Mesendoderm (in vitro differentiated cells): ENCODE measurements around the gene CCDC169.
"Not testable (repeated sequence)": the region's sequence is repeated elsewhere in the genome, so short reads cannot be mapped to it uniquely, and the experiment has no call there.

Experiments used
- DNase-seq: peaks from one replicate; pipeline ENCODE4 v3.0.0; 2013
- H2AK5ac ChIP-seq: 2 replicates; pipeline ENCODE4 v1.6.1; 2013; ENCODE audit warnings: low read length, inconsistent platforms
- H2BK120ac ChIP-seq: 2 replicates; pipeline ENCODE4 v1.6.1; 2013; ENCODE audit warnings: low read depth, mild to moderate bottlenecking, low read length, moderate library complexity, mixed read lengths
- H2BK15ac ChIP-seq: replicated peaks from 2 replicates; pipeline ENCODE4 v1.6.1; 2013; ENCODE audit warnings: low read depth, mild to moderate bottlenecking, moderate library complexity
- H2BK5ac ChIP-seq: 2 replicates; pipeline ENCODE4 v1.6.1; 2013; ENCODE audit warnings: low read length, inconsistent platforms
- H3K18ac ChIP-seq: 2 replicates; pipeline ENCODE4 v1.6.1; 2013; ENCODE audit warnings: mild to moderate bottlenecking, low read length, mixed read lengths
- H3K23ac ChIP-seq: one replicate; pipeline ENCODE4 v1.6.1; 2013; ENCODE audit warnings: low read length
- H3K27ac ChIP-seq: 2 replicates; pipeline ENCODE4 v1.5.1; 2013; ENCODE audit warnings: low read depth, mild to moderate bottlenecking, inconsistent platforms, low read length, moderate library complexity
- H3K27me3 ChIP-seq: 2 replicates; pipeline ENCODE4 v1.6.1; 2013; ENCODE audit warnings: low read length, control low read depth, mild to moderate bottlenecking, inconsistent platforms; ENCODE audit not compliant: insufficient read depth, poor library complexity
- H3K36me3 ChIP-seq: 2 replicates; pipeline ENCODE4 v1.6.1; 2013; ENCODE audit warnings: low read length, inconsistent platforms; ENCODE audit not compliant: control insufficient read depth, insufficient read depth
- H3K4ac ChIP-seq: one replicate; pipeline ENCODE4 v1.6.1; 2013; ENCODE audit warnings: low read depth, mild to moderate bottlenecking, low read length, moderate library complexity
- H3K4me1 ChIP-seq: 2 replicates; pipeline ENCODE4 v1.6.1; 2013; ENCODE audit warnings: low read depth, low read length, inconsistent platforms; ENCODE audit not compliant: control insufficient read depth
- H3K4me2 ChIP-seq: 2 replicates; pipeline ENCODE4 v1.6.1; 2013; ENCODE audit warnings: low read length
- H3K4me3 ChIP-seq: 2 replicates; pipeline ENCODE4 v1.5.1; 2013; ENCODE audit warnings: mild to moderate bottlenecking, low read length
- H3K56ac ChIP-seq: one replicate; pipeline ENCODE4 v1.6.1; 2013; ENCODE audit warnings: low read length
- H3K79me1 ChIP-seq: 2 replicates; pipeline ENCODE4 v1.6.1; 2013; ENCODE audit warnings: low read length, inconsistent platforms
- H3K79me2 ChIP-seq: 2 replicates; pipeline ENCODE4 v1.6.1; 2013; ENCODE audit warnings: mild to moderate bottlenecking, low read length; ENCODE audit not compliant: control insufficient read depth, insufficient read depth
- H3K9ac ChIP-seq: 2 replicates; pipeline ENCODE4 v1.6.1; 2013; ENCODE audit warnings: low read length, inconsistent platforms
- H4K5ac ChIP-seq: one replicate; pipeline ENCODE4 v1.6.1; 2013; ENCODE audit warnings: low read length
- H4K8ac ChIP-seq: one replicate; pipeline ENCODE4 v1.6.1; 2013; ENCODE audit warnings: low read depth, mild to moderate bottlenecking, control low read depth, low read length, moderate library complexity
- WGBS: extraction: QIAGEN DNeasy Blood & Tissue Kit; methylation state at CpG from one replicate; pipeline ENCODE4 v1.1.7; 2013; ENCODE audit warnings: low lambda C conversion rate, missing lambda C conversion rate; ENCODE audit not compliant: insufficient coverage; ENCODE audit errors: extremely low coverage; 5-methylcytosine and 5-hydroxymethylcytosine counted together

Gene CCDC169

GRCh38 chr13:36310417-36311108 lies 12.9 kb upstream of the CCDC169 start:
- no CpG with 5 or more reads among the region's 7 CpGs for WGBS
- Histone ChIP-seq H2BK5ac (no peak overlapping the region), H3K23ac (no peak overlapping the region), H2AK5ac (no peak overlapping the region), H3K56ac (no peak overlapping the region), H4K8ac (no peak overlapping the region), H3K79me2 (no peaks in the 10 kb centered on the region), H3K36me3 (peaks cover 2% of the 10 kb centered on the region), H3K27me3 (no peaks in the 10 kb centered on the region), H4K5ac (no peak overlapping the region), H3K18ac (no peak overlapping the region), H3K4me1 (no peaks in the 10 kb centered on the region), H3K79me1 (no peaks in the 10 kb centered on the region), H3K4me2 (no peak overlapping the region), H3K4me3 (no peak overlapping the region), H2BK120ac (no peak overlapping the region), H3K4ac (no peak overlapping the region), H2BK15ac (no peak overlapping the region), H3K9ac (no peak overlapping the region), H3K27ac (no peak overlapping the region)
- DNase-seq = no peak

GRCh38 chr13:36302289-36302688 lies 4.7 kb upstream of the CCDC169 start:
- no peak overlapping the region for H4K8ac ChIP-seq

GRCh38 chr13:36299469-36299868 lies 1.9 kb upstream of the CCDC169 start:
- DNase-seq = not testable (repeated sequence)
- no CpG with 5 or more reads among the region's 3 CpGs for WGBS

More at GRCh38 chr13:36302289-36302688, 4.7 kb upstream of the CCDC169 start:
- H3K9ac ChIP-seq = no peak overlapping the region
- H3K23ac ChIP-seq = no peak overlapping the region
- no peak overlapping the region for H3K4me3 ChIP-seq
- H3K18ac ChIP-seq = no peak overlapping the region
- H3K4me1 ChIP-seq = no peaks in the 10 kb centered on the region
- H3K27me3 ChIP-seq = no peaks in the 10 kb centered on the region
- WGBS = no CpG with 5 or more reads among the region's 3 CpGs
- H4K5ac ChIP-seq = no peak overlapping the region
- H3K56ac ChIP-seq = no peak overlapping the region
- H2BK15ac ChIP-seq = no peak overlapping the region
- no peak overlapping the region for H3K27ac ChIP-seq
- H2AK5ac ChIP-seq = no peak overlapping the region
- no peak overlapping the region for H2BK120ac ChIP-seq
- no peak overlapping the region for H3K4me2 ChIP-seq
- H3K4ac ChIP-seq = no peak overlapping the region
- no peaks in the 10 kb centered on the region for H3K79me2 ChIP-seq
- H2BK5ac ChIP-seq = no peak overlapping the region
- no peaks in the 10 kb centered on the region for H3K36me3 ChIP-seq
- no peaks in the 10 kb centered on the region for H3K79me1 ChIP-seq
- DNase-seq = no peak

GRCh38 chr13:36298535-36299068 lies 988 bp upstream of the CCDC169 start:
- Histone ChIP-seq H3K4me1 (no peaks in the 10 kb centered on the region), H3K9ac (no peak overlapping the region), H2AK5ac (no peak overlapping the region), H3K56ac (peak overlapping the region; percentile 86), H3K79me1 (no peaks in the 10 kb centered on the region), H2BK15ac (no peak overlapping the region), H4K5ac (no peak overlapping the region), H4K8ac (no peak overlapping the region), H3K27ac (peak overlapping the region; percentile 85), H2BK120ac (peak overlapping the region; percentile 39), H3K27me3 (no peaks in the 10 kb centered on the region), H3K36me3 (no peaks in the 10 kb centered on the region), H3K23ac (no peak overlapping the region), H2BK5ac (no peak overlapping the region), H3K4me2 (no peak overlapping the region), H3K79me2 (no peaks in the 10 kb centered on the region), H3K4me3 (no peak overlapping the region), H3K4ac (peak overlapping the region; percentile 70), H3K18ac (no peak overlapping the region)
- DNase-seq = peak; percentile 84
- no CpG with 5 or more reads among the region's 4 CpGs for WGBS

More at GRCh38 chr13:36299469-36299868, 1.9 kb upstream of the CCDC169 start:
- H3K79me2 ChIP-seq, H3K4me1 ChIP-seq, H4K8ac ChIP-seq, H3K4me3 ChIP-seq, H2BK15ac ChIP-seq, H2BK120ac ChIP-seq, H2AK5ac ChIP-seq, H3K4me2 ChIP-seq, H2BK5ac ChIP-seq, H3K79me1 ChIP-seq, H4K5ac ChIP-seq, H3K23ac ChIP-seq, H3K9ac ChIP-seq, H3K4ac ChIP-seq, H3K18ac ChIP-seq, H3K27me3 ChIP-seq, H3K36me3 ChIP-seq: not testable (repeated sequence)
- Histone ChIP-seq H3K27ac (peak overlapping the region; percentile 60), H3K56ac (peak overlapping the region; percentile 47)

GRCh38 chr13:36294096-36294495 lies 3.5 kb downstream of the CCDC169 start:
- no peak overlapping the region for H3K56ac ChIP-seq
- peak overlapping the region; percentile 31 for H3K4ac ChIP-seq
- H2BK15ac ChIP-seq = no peak overlapping the region
- H3K36me3 ChIP-seq = no peaks in the 10 kb centered on the region
- no peak overlapping the region for H3K27ac ChIP-seq
- WGBS = no CpG with 5 or more reads among the region's 3 CpGs
- H3K27me3 ChIP-seq = no peaks in the 10 kb centered on the region
- no peak overlapping the region for H3K4me2 ChIP-seq
- no peaks in the 10 kb centered on the region for H3K4me1 ChIP-seq
- no peak overlapping the region for H3K4me3 ChIP-seq
- peak; percentile 19 for DNase-seq
- no peak overlapping the region for H3K23ac ChIP-seq
- H2BK120ac ChIP-seq = no peak overlapping the region
- no peak overlapping the region for H3K18ac ChIP-seq
- no peaks in the 10 kb centered on the region for H3K79me2 ChIP-seq
- H2AK5ac ChIP-seq = no peak overlapping the region
- H2BK5ac ChIP-seq = no peak overlapping the region
- peaks cover 3% of the 10 kb centered on the region for H3K79me1 ChIP-seq
- H4K5ac ChIP-seq = no peak overlapping the region
- H3K9ac ChIP-seq = no peak overlapping the region
- H4K8ac ChIP-seq = no peak overlapping the region
